ENCODE measurements around the gene OR10A7. TPM values are rescaled to one million over a fixed set of nuclear protein-coding genes. Genes with fewer than 3 reads are reported as not detected.

Gene OR10A7
- total RNA-seq, 1 experiment from 2014 or later: not detected

GRCh38 chr12:55227643-55228042 is 6.8 kb downstream of the OR10A7 start:
- H3K4me3 Mint-ChIP-seq (ENCODE audit: low read depth, unreplicated experiment): no peak overlapping the region
- no peaks in the 10 kb centered on the region for H3K27me3 Mint-ChIP-seq (ENCODE audit: unreplicated experiment)
- H3K27ac Mint-ChIP-seq (ENCODE audit: unreplicated experiment): no peak overlapping the region
- peaks cover 3% of the 10 kb centered on the region for H3K9me3 Mint-ChIP-seq (ENCODE audit: low read depth, unreplicated experiment)
- CTCF ChIA-PET: interaction anchor here (1.0 to 1.2 kb wide), 2 partner anchors 18 to 338 kb away, joined by 3 to 4 read pairs; no protein-coding TSS in a partner anchor
- BruUV-seq (replicated peaks): no TSS peak
- no peaks in the 10 kb centered on the region for H3K36me3 Mint-ChIP-seq (ENCODE audit: insufficient read depth, unreplicated experiment)
- no peak for TF ChIP-seq CTCF (IDR thresholded peaks at IDR 0.05; ENCODE audit: unreplicated experiment)
- intact Hi-C loops (cut with micrococcal nuclease; ENCODE audit: unreplicated experiment): no loop called here
- DNase-seq: no peak
- H3K4me1 Mint-ChIP-seq (ENCODE audit: low read depth, unreplicated experiment): no peaks in the 10 kb centered on the region

GRCh38 chr12:55244309-55244708 is 23.5 kb downstream of the OR10A7 start, which contains the start of gene OR6C74:
Gene OR6C74, plus strand, starts transcription at chr12:55244609. Its CDS starts 2,679 bp downstream, at chr12:55247288.
- H3K4me3 Mint-ChIP-seq (ENCODE audit: low read depth, unreplicated experiment): no peak within 1 kb of the TSS
- no TSS peak for BruUV-seq (replicated peaks)
- TF ChIP-seq CTCF (IDR thresholded peaks at IDR 0.05; ENCODE audit: unreplicated experiment): no peak
- CTCF ChIA-PET: no interaction called here
- H3K27me3 Mint-ChIP-seq (ENCODE audit: unreplicated experiment): peaks cover 34% of the 10 kb centered on the region
- H3K9me3 Mint-ChIP-seq (ENCODE audit: low read depth, unreplicated experiment): no peaks in the 10 kb centered on the region
- no peak for DNase-seq
- intact Hi-C loops (cut with micrococcal nuclease; ENCODE audit: unreplicated experiment): no loop called here
- H3K36me3 Mint-ChIP-seq (ENCODE audit: insufficient read depth, unreplicated experiment): no peaks in the 10 kb centered on the region
- no peaks in the 10 kb centered on the region for H3K4me1 Mint-ChIP-seq (ENCODE audit: low read depth, unreplicated experiment)
- H3K27ac Mint-ChIP-seq (ENCODE audit: unreplicated experiment): no peak within 1 kb of the TSS

GRCh38 chr12:55246159-55246558 is 25.3 kb downstream of the OR10A7 start:
- CTCF ChIA-PET: no interaction called here
- H3K9me3 Mint-ChIP-seq (ENCODE audit: low read depth, unreplicated experiment): no peaks in the 10 kb centered on the region
- DNase-seq: no peak
- H3K4me1 Mint-ChIP-seq (ENCODE audit: low read depth, unreplicated experiment): no peaks in the 10 kb centered on the region
- no TSS peak for BruUV-seq (replicated peaks)
- H3K4me3 Mint-ChIP-seq (ENCODE audit: low read depth, unreplicated experiment): no peak overlapping the region
- no peak overlapping the region for H3K27ac Mint-ChIP-seq (ENCODE audit: unreplicated experiment)
- intact Hi-C loops (cut with micrococcal nuclease; ENCODE audit: unreplicated experiment): no loop called here
- peaks cover 34% of the 10 kb centered on the region for H3K27me3 Mint-ChIP-seq (ENCODE audit: unreplicated experiment)
- TF ChIP-seq CTCF (IDR thresholded peaks at IDR 0.05; ENCODE audit: unreplicated experiment): no peak
- H3K36me3 Mint-ChIP-seq (ENCODE audit: insufficient read depth, unreplicated experiment): no peaks in the 10 kb centered on the region

GRCh38 chr12:55250944-55251343 is 30.1 kb downstream of the OR10A7 start:
- Mint-ChIP-seq H3K9me3 (ENCODE audit: low read depth, unreplicated experiment) (no peaks in the 10 kb centered on the region), H3K27ac (ENCODE audit: unreplicated experiment) (no peak overlapping the region), H3K4me1 (ENCODE audit: low read depth, unreplicated experiment) (no peaks in the 10 kb centered on the region), H3K27me3 (ENCODE audit: unreplicated experiment) (peaks cover 42% of the 10 kb centered on the region), H3K4me3 (ENCODE audit: low read depth, unreplicated experiment) (no peak overlapping the region), H3K36me3 (ENCODE audit: insufficient read depth, unreplicated experiment) (no peaks in the 10 kb centered on the region)
- no TSS peak for BruUV-seq (replicated peaks)
- no peak for DNase-seq
- CTCF ChIA-PET: no interaction called here
- intact Hi-C loops (cut with micrococcal nuclease; ENCODE audit: unreplicated experiment): no loop called here
- no peak for TF ChIP-seq CTCF (IDR thresholded peaks at IDR 0.05; ENCODE audit: unreplicated experiment)

Data from Calu3 (cell line).